PC-9 (cell line): ENCODE data around the gene TEX48.

Experiments
- CTCF ChIP-seq: fragments of 200-600 bp; sonication (generic); conservative IDR thresholded peaks from 2 replicates; pipeline ENCODE4 v1.6.1; 2017; ENCODE audit warnings: mixed run types, antibody characterized with exemption, mild to moderate bottlenecking, moderate library complexity
- EZH2 ChIP-seq: fragments of 200-600 bp; sonication (generic); IDR thresholded peaks from 2 replicates; pipeline ENCODE4 v1.8.0; 2017; ENCODE audit warnings: antibody characterized with exemption, low read depth

- TF ChIP-seq CTCF (no peak), EZH2 (no peak)
Measured at GRCh38 chr9:114685951-114686350, 4.0 kb upstream of the TEX48 start.
